Thyroid gland (tissue), 4 donors: ENCODE data around the gene LSM5.

Experiments
- CTCF ChIP-seq, 6 experiments: fragments of 200-600 bp in 3 of 6; fragments of 450-650 bp in 3 of 6; sonication (generic) in 3 of 6; IDR thresholded peaks; one replicate each; pipeline ENCODE4 v1.5.1; 2016 to 2019; ENCODE audit warnings: antibody characterized with exemption in 6 of 6, mild to moderate bottlenecking in 2 of 6, inconsistent platforms in 1 of 6, moderate library complexity in 1 of 6
- POLR2A ChIP-seq, 2 donors: fragments of 450-650 bp; IDR thresholded peaks; one replicate each; pipeline ENCODE4 v1.6.1; 2017; ENCODE audit warnings: antibody characterized with exemption in 2 of 2, mild to moderate bottlenecking in 2 of 2, moderate library complexity in 1 of 2

- TF ChIP-seq CTCF (IDR thresholded peaks at IDR 0.05), result no peak
- TF ChIP-seq POLR2A (IDR thresholded peaks at IDR 0.05), result no peak
Observed at GRCh38 chr7:32461484-32461883, 28.7 kb downstream of the LSM5 start.
